Bronchial epithelial cell (primary cell): ENCODE results near the gene VSTM4. TPM values are rescaled to one million over a fixed set of nuclear protein-coding genes. Genes with fewer than 3 reads are reported as not detected.

Experiments
- DNase-seq: peaks from one replicate; pipeline ENCODE4 v3.0.0-alpha.2; 2010; ENCODE audit warnings: low read depth
- FAIRE-seq: peaks from 2 replicates; lab custom pipeline; 2011; peaks lifted over from hg19 to GRCh38; lab: Jason Lieb, UNC
- H3K27me3 ChIP-seq: 2 replicates; pipeline ENCODE4 v1.5.1; 2011; ENCODE audit warnings: low read length; ENCODE audit not compliant: control insufficient read depth, insufficient read depth
- H3K36me3 ChIP-seq: 2 replicates; pipeline ENCODE4 v1.5.1; 2011; ENCODE audit warnings: low read length; ENCODE audit not compliant: control insufficient read depth, insufficient read depth
- H3K4me3 ChIP-seq: 2 replicates; pipeline ENCODE4 v1.5.1; 2011; ENCODE audit warnings: mild to moderate bottlenecking, low read depth, low read length, control low read depth
- total RNA-seq: library from RNA; depleted of rRNA; stranded (reverse); fragments of >200 nt; gene quantifications from 2 replicates; pipeline ENCODE4 v1.2.1, GENCODE V29; 2014
- TF ChIP-seq, protein P1 (sequence below): IDR thresholded peaks from 2 replicates; pipeline ENCODE4 v1.5.1; 2011; ENCODE audit warnings: mild to moderate bottlenecking, moderate library complexity, low read length, control low read depth, inconsistent platforms; ENCODE audit not compliant: insufficient read depth, severe bottlenecking

VSTM4 gene
- total RNA-seq, 1 donor from 2014 or later = under 0.01 TPM

GRCh38 chr10:48985621-48986158, 129.6 kb downstream of the VSTM4 start:
- DNase-seq = no peak
- no peaks in the 10 kb centered on the region for H3K36me3 ChIP-seq
- H3K4me3 ChIP-seq = no peak overlapping the region
- no peak for FAIRE-seq
- peaks cover 1% of the 10 kb centered on the region for H3K27me3 ChIP-seq
- TF ChIP-seq, protein P1, sequence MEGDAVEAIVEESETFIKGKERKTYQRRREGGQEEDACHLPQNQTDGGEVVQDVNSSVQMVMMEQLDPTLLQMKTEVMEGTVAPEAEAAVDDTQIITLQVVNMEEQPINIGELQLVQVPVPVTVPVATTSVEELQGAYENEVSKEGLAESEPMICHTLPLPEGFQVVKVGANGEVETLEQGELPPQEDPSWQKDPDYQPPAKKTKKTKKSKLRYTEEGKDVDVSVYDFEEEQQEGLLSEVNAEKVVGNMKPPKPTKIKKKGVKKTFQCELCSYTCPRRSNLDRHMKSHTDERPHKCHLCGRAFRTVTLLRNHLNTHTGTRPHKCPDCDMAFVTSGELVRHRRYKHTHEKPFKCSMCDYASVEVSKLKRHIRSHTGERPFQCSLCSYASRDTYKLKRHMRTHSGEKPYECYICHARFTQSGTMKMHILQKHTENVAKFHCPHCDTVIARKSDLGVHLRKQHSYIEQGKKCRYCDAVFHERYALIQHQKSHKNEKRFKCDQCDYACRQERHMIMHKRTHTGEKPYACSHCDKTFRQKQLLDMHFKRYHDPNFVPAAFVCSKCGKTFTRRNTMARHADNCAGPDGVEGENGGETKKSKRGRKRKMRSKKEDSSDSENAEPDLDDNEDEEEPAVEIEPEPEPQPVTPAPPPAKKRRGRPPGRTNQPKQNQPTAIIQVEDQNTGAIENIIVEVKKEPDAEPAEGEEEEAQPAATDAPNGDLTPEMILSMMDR = no peak

- Histone ChIP-seq H3K4me3 (no peak overlapping the region), H3K36me3 (no peaks in the 10 kb centered on the region), H3K27me3 (no peaks in the 10 kb centered on the region)
- FAIRE-seq (peak; percentile 70), DNase-seq (no peak)
- TF ChIP-seq, protein P1 = no peak
Measured at GRCh38 chr10:48983648-48984351, 131.5 kb downstream of the VSTM4 start.

DNA sequence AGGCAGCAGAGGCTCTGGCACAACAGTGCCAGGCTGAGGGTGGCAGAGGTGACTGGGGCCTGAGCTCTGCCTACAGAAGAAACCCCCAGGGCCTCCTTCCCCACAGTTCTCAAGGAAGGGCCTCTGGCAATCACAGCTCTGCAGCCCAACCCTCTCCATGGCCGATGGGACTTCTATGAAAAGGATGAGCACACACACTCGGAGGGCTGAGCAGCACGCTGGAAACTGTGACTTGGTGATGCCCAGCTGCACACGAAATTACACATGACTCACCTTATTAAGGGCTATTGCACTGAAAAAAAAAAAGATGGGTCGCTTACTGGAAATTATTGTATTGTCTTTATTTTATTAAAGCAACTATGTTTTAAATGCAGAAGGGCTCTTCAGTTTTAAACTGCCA, 132.7 kb downstream of the VSTM4 start:
- DNase-seq (no peak), FAIRE-seq (no peak)
- Histone ChIP-seq H3K27me3 (no peaks in the 10 kb centered on the region), H3K36me3 (no peaks in the 10 kb centered on the region), H3K4me3 (no peak overlapping the region)
- TF ChIP-seq, protein P1 = no peak

GRCh38 chr10:48981310-48981907, 133.9 kb downstream of the VSTM4 start:
- TF ChIP-seq, protein P1 = peak; percentile 88
- DNase-seq (peak; percentile 15), FAIRE-seq (no peak)
- Histone ChIP-seq H3K36me3 (no peaks in the 10 kb centered on the region), H3K27me3 (no peaks in the 10 kb centered on the region), H3K4me3 (no peak overlapping the region)

- FAIRE-seq (no peak), DNase-seq (no peak)
- no peaks in the 10 kb centered on the region for H3K36me3 ChIP-seq
- TF ChIP-seq, protein P1 = no peak
- H3K4me3 ChIP-seq = no peak overlapping the region
- H3K27me3 ChIP-seq = no peaks in the 10 kb centered on the region
Measured at GRCh38 chr10:48978318-48978717, 137.0 kb downstream of the VSTM4 start.
